Left forelimb (tissue), 1 donor: ENCODE results near the gene ALG3.
A peak's percentile ranks its signal among the peaks of the same experiment; 100 is the strongest.

Experiments
- DNase-seq: peaks from one replicate; pipeline ENCODE4 v3.0.0-alpha.2; 2018; ENCODE audit warnings: low spot score

Gene ALG3

DNA sequence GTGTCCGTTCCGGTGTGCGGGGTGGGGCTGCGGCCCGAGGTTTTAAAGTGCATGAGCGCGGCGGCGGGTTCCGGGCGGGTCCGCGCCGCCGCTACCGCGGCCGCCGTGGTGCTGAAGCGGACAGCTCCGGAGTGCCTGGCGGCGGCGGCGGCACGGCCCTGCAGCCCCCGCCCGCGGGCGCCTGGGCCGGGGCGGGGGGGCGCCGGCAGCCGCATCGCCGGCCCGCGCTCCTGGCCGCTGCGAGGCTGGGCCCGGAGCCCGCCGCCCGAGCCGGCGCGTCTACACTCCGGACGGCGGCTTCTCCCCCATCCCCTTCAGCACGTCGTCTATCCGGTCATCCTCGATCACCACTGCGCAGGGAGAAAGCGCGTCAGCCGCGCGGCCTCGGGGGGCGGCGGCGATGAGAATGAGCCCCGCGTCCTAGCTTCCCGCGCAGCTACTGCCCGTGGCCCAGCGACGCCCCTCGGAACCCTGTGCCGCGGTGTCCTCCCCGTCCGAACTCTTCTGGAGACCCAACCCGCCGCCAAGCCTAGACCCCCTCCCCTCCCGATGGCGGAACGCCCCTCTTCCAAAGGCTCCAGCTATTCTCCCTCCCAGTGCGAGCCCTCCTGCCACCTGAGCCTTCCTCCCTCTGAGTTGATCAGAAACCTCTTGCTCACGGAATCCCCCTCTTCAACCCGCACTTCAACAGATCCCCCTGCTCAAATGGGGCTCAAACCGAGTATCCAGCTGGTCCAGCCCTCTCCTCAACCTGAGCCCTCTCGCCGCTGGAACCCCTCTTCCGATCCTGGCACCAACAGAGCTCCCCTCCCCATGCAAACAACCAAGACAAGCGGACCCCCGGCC is 11.3 kb upstream of the ALG3 start:
- DNase-seq, result no peak

DNA sequence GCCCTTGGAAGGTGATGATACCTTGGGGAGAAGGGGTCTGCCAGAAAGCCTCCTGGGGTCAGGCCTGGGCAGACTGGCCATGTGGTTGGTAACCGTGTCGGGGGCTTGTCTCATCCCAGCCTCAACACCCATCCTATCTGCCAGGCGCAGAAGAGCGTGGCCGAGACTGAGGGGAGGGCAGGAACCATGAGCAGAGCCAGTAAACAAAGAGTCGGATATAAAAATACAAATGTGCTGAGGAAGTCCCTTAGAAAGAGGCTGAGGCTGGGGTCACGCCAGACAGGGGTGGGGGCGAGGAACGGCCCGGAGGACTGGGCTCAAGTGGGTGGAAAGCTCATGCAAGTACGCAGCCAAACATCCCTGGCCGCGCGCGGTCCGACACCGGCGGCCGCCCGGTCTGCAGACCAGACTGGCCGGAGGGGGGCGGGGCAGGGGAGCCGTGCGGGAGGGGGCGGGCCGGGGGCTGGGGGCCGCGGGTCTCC is 10.7 kb upstream of the ALG3 start:
- DNase-seq, result no peak

DNA sequence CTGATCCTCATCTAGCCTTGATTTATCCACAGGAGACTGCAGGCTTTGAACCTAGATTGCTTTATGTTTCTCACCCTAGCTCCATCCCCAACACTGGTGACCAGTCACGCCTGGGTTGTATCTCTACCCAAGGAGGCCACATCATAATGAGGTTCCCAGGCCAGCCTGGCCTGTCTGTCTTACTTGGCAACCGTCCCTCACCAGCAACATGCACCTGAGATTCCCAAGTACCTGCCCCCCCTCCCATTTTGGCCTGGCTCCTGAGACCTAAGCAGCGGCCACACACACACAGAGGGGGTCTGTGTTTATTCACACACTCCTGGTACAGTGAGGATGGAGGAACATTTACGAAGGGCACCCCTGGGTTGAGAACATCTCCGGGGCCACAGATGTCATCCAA is 10.2 kb upstream of the ALG3 start:
- DNase-seq, result no peak

DNA sequence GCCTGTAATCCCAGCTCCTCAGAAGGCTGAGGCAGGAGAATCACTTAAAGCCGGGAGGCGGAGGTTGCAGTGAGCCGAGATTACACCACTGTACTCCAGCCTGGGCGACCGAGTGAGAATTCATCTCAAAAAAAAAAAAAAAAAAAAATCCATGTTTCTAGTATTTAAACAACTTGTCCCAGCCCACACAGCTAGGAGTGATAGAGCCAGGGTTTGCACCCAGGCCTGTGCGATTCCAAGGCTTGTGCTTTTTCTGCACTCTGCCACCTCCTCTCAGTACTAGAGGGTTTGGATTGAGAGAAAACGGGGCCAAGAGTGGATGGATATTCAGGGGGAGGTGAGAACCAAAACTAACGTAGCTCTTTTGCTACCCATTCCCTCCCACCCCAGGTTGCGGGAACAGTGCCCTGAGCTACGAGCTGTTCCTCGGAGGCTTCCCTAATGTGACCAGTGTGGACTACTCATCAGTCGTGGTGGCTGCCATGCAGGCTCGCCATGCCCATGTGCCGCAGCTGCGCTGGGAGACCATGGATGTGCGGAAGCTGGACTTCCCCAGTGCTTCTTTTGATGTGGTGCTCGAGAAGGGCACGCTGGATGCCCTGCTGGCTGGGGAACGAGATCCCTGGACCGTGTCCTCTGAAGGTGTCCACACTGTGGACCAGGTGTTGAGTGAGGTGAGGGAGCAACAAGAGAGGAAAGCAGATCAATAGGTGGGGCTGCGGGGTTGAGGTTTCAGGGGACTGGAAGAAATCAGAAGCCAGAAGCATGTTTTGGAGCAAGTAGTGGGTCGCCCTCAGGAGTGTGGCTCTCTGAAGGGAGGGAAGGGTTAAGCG is 8.5 kb upstream of the ALG3 start:
- DNase-seq, result no peak

DNA sequence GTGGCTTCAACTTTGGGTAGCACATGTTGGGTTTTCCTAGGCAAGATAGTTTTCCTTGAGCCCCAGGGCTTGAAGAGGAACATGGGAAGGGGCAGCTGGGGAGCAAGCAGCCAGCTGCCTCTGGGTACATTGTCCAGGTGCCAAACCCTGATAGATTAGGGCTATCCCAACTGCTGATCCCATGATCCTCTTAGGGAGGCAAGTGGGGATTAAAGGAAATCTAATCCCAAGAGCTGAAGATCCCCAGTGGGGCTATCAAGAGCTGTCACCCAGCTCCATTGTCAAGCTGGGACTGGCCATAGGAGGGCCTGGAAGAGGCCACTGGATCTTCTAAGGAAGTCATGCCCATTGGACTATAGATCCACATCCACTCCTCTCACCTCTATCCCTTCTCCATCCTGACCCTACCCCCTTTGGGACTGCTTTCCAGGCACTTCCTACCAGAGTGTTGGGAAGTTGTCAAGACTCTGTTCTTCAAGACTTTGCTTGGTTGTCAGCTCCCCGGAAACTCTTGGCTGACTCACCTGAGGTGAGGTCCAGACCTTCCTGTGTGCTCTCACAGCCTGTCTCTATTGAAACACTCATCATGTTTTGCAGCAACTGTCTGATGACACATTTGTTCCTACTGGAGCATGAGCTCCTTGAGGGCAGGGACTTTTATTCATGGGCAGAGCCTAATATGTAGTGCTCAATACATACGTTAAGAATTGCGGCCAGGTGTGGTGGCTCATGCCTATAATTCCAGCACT is 6.7 kb upstream of the ALG3 start:
- no peak for DNase-seq

DNA sequence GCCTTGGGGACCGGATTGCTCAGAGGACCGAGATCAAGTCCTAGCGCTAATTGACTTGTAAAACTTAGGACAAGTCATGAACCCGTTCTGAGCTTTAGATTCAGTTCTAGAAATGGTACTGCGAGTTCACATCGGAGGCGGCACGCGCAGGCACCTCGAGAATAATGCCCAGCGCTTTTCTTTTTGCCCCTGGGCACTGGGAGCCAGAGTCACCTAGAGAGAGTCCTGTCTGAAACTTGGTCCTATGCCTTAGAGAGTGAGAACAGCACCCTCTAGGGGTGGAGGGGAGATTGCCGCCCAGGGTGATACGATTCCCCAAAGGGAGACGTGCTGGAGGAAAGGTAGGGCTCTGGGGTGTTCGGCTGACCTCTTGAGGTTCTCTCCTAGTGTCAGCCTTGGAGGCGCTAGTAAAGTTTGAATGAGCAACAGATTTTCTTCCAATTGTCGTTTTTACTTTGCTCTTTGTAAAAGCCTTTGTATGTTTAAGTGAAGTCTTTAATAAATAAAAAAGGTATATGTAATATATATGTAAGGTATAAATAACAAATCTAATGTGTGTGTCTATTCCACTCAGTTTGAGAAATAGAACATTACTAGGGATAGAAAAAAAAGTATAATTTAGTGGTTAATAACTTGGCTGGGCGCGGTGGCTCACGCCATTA is 1.5 kb upstream of the ALG3 start:
- no peak for DNase-seq

DNA sequence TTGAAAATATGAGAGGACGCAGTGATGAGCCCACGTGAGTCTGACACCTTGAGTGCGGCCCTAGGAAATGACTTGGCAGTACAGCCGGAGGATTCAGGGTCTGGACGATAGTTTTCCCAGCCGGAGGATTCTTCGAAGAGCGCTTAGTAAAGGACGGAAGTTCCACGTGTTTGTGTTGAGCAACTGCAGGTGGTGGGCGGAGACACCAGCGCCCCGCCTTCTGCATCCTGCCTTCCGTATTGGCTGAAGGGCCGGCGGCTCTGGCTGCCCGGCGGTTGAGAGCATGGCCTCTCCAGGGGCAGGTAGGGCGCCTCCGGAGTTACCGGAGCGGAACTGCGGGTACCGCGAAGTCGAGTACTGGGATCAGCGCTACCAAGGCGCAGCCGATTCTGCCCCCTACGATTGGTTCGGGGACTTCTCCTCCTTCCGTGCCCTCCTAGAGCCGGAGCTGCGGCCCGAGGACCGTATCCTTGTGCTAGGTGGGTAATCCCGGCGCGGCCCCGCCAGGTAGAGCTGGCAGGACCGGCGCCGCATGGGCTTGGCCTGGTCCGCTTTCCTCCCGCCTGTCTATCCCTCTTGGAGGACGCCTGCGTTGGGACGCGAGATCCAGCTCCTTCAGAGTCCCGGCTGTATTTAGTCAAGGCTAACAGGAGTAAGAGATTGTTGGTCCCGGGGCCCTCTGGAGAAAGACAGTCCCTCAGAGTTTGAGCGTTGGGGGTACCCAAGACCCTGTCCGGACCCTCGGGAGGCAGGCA is 827 bp upstream of the ALG3 start, which contains the start of gene EEF1AKMT4:
Gene EEF1AKMT4 (plus strand): TSS at position 261 of the 755 bp plus-strand sequence. CDS start 23 bp downstream, at position 284.
- DNase-seq, result peak; percentile 95

DNA sequence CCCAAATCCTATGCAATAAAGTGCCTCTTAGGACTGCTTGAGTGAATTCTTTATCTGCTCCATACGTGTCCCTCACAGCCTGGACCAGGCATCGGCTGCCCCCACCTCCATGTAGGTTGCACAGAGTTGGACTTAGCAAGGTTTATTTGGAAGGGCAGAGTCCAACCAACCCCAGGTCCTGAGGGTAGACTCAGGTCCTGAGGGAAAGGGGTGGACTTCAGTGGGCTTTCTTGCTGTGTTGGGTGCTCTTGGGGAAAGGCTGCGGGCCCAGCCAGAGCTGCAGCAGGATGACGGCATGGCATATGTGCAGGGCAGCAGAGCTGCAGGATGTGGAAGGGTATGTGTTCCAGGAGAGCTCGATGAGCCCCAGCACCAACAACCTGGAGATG is 6.5 kb downstream of the ALG3 start:
- DNase-seq, result no peak

DNA sequence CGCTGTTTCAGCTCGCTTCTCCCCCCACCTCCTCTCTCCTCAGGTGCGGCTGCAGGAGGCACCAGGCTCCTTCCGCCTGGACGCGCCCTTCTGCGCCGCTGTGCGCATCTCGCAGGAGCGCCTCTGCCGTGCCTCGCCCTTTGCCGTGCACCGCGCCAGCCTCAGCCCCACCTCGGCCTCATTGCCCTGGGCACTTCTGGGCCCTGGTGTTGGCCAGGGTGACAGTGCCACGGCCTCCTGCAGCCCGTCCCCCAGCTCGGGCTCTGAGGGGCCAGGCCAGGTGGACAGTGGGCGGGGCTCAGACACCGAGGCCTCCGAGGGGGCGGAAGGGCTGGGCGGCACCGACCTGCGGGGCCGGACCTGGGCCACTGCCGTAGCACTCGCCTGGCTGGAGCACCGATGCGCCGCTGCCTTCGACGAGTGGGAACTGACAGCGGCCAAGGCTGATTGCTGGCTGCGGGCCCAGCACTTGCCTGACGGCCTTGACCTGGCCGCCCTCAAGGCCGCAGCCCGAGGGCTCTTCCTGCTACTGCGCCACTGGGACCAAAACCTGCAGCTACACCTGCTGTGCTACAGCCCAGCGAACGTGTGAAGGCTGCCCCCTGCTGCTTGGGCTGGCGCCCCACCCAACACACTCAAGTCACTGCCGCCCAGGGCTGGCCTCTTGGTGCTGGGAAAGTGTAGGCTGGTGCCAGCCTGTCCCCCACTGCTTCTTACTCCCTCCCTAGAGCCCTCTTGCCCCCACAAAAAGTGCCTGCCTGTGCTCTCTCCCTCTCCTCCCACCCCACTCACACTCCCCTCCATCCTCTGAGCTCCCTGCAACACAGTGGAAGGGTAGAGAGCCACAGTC is 7.1 kb downstream of the ALG3 start:
- no peak for DNase-seq

DNA sequence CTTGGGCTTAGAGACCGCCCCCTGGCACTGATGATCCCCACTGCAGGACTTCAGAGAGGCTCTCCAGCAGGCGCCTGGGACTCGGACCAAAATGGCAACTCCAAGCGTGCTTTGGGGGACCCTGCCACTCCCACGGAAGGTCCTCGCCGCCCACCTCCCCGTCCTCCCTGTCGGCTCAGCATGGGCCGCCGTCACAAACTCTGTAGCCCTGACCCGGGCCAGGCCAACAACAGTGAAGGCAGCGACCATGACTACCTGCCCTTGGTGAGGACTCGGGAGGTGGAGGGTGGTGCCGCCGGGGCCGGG is 7.7 kb downstream of the ALG3 start:
- no peak for DNase-seq

DNA sequence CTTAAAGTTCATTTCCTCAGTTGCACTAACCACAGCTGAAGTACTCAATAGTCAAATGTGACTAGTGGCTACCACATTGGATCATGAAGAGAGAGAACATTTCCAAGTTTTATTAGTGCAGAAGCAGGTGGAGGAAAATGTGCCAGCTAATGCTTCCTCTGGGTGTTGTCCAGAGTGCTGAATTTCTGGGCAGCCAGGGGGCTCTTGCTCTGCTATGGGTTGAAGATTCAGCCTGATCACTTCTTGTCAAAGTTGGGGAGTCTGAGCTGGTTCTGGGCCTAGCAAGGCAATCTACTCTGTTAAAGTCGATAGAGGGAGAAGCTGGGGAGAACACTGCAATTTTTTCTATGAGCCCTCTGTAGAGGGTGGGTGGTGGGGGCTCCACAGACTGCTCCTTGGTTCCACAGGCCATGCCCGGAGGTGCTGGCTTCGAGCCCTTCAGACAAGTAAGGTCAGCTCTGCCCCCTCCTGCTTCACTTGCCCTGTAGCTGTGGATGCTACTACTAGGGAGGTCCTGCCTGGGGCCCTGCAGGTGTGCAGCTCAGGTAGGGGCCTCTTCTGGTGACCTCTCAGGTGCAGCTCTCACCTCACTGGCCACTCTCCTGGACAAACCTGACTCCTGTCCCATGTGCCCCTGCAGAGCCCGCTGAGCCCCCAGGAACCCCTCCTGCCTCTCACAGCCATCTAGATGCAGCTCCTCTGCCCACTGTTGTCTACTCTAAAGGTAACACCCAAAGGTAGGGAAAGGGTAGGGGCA is 8.2 kb downstream of the ALG3 start:
- no peak for DNase-seq

DNA sequence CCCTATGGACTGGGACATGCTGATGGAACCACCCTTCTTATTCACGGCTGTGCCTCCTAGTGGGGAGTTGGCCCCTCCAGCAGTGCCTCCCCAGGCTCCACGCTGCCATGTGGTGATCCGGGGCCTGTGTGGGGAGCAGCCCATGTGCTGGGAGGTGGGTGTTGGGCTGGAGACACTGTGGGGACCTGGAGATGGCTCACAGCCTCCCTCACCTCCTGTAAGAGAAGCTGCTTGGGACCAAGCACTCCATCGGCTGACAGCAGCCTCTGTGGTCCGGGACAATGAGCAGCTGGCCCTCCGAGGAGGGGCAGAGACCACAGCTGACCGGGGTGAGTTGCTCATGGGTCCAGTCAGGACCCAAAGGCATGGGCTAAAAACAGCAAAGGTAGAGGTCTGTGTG is 9.1 kb downstream of the ALG3 start:
- no peak for DNase-seq

DNA sequence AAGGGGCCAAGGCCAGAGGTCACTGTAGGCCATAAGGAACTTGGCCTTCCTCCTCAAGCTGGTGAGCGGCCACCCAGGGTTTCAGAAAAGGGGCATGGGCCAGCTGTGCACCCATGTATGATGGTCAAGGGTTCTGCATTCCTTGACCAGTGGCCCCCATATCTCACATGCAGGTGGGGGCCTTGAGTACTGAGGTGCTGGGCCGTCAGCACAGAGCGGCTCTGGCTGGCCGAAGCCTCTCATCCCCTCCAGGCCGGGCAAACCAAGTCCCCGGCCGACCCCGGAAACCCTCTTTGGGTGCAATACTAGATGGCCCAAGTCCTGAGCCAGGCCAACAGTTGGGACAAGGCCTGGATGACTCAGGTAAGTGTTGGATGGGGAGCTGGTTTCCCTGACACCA is 9.5 kb downstream of the ALG3 start:
- no peak for DNase-seq

DNA sequence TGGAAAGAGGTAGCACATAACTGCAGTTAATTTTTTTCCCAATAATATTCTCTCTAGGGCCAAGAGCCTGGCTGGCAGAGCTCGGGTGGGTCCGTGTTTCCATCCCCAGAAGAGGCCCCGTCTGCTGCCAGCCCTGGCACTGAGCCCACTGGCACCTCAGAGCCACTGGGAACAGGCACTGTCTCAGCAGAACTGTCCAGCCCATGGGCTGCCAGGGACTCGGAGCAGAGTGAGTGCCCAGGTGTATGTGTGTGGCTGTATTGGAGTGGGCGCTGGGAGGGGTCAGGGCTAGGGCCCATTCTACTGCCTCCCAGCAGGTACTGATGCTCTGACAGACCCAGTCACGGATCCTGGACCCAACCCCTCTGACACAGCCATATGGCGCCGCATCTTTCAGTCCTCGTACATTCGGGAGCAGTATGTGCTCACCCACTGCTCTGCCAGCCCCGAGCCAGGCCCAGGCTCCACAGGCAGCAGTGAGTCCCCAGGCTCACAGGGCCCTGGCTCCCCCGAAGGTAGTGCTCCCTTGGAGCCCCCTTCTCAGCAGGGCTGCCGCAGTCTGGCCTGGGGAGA is 10.4 kb downstream of the ALG3 start:
- DNase-seq, result no peak

DNA sequence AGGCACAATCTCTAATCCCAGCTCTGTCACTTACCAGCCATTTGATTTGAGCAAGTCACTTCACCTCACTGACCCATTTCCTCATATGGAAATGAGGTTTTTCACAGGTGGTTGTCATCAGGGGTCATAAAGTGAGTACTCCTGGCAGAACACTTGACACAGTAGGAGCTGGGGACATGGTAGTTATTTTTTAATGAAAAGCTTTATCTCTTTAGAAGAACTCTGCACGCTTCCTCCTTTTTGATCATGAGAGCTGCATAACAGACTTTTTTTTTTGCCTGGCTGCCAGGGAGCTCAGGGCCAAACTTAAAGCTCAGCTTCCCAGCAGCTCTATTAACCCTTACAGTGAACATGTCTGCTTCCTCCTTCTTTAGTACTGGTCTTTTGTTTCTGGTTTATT is 11.0 kb downstream of the ALG3 start:
- DNase-seq, result no peak

DNA sequence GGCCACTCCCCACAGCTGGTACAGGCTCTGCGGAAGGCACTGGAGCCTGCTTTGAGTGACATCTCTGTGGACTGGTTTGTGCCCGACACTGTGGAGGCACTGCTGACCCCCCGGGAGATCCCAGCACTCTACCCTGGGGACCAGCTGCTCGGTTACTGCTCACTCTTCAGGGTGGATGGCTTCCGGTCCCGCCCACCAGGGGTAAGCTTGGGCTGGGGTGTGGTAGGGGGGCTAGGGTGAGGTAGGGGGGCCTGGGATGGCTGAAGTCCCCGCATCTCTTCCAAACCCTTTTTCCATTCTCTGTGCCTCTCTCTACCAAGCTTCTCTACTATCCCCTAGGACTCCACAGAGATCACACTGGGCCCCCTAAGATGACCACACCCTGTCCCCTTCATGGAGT is 11.6 kb downstream of the ALG3 start:
- DNase-seq, result no peak

DNA sequence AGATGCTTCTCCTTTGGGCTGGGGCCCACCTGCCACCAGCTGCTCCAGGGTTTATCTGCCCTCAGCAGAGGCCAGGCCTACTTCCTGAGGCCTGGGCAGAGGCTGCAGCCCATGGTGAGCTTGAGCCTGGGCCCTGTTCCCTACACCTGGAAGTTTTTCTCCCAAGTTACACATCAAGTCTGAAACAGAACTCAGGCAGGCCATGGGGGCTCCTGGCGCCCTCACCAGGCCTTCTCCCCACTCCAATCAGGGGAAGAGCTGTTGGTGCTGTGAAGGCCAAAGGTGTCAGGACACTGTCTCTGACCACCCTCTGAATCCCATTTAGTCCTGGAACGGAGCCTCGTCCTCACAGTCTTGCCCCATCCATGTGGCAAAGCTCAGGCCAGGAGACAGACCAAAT is 12.1 kb downstream of the ALG3 start:
- DNase-seq, result no peak

DNA sequence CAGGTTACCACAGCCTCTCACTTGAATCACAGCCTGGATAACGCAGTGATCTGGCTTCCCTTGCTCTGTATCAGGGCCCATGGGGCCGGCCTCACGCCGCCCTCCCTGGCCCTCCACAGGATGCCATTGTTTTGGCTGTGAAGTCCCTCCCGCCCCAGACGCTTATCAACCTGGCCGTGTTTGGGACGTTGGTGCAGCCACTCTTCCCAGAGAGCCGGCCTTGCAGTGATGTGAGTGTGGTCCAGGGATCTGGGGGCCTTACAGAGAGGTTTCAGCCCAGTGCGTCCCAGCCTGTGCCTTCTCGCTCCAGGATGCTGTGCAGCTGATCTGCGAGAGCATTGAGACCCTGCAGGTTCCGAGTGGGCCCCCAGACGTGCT is 12.7 kb downstream of the ALG3 start:
- DNase-seq, result no peak

DNA sequence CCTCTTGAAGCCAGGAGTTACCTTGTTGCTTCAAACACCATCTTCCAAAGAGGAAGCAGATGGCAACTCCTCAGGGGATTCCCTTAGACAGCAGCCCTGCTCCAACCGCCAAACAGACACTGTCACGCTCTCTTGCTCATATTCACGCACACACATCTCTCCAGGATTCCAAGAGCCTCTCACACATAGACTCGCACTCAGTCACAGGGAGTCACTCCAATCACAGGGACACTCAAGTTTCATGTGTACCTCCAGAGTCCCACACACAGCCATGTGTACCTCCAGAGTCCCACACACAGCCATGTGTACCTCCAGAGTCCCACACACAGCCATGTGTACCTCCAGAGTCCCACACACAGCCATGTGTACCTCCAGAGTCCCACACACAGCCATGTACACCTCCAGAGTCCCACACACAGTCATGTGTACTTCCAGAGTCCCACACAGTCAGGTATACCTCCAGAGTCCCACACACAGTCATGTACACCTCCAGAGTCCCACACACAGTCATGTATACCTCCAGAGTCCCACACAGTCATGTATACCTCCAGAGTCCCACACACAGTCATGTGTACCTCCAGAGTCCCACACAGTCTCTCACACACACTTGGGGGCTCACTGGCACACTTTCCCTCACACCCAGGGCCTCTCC is 13.3 kb downstream of the ALG3 start:
- no peak for DNase-seq
